Heart left ventricle (tissue), 13 donors: ENCODE measurements around the gene XCL2.

Source experiments
- POLR2A ChIP-seq, 2 donors: fragments of 450-650 bp; IDR thresholded peaks; one replicate each; pipeline ENCODE4 v1.6.1; 2017; ENCODE audit warnings: antibody characterized with exemption in 2 of 2, mild to moderate bottlenecking in 2 of 2, moderate library complexity in 2 of 2
- TF ChIP-seq, protein P1 (sequence below), 12 donors: fragments of 200-600 bp; sonication (generic) in 4 of 12; IDR thresholded peaks; one replicate each; pipeline versions ENCODE4 v1.5.0 to v1.8.0; 2018 to 2022; ENCODE audit warnings: antibody characterized with exemption in 12 of 12, mild to moderate bottlenecking in 5 of 12
- donor health status: ischemic (EF 13 %, LVEDD 7.1; RV severe dilation, severe dysfunction).
- donor health status: DM: no; HTN: yes; CAD: no.
- donor health status: DM: no; HTN: no; CAD: no.
- donor health status: ischemic (EF 25% LVEDD 6.9; RV normal size, moderate dysfunction).
- donor health status: ischemic (EF 25% LVEDD 5.7; RV mildly dilated, moderate dysfunction).
- donor health status: ischemic (EF 35%, LVEDD 5.7; RV mildly dilated, moderate dysfunction).
- donor health status: nonischemic (EF 11% LVEDD 7.7; RV severe dilation, severe dysfunction).
- donor health status: DM: yes; HTN: yes; CAD: no.
- donor health status: PGD.
- donor health status: ischemic (EF 29% LVEDD 5.4; RV normal size, mild dysfunction).
- donor health status: nonischemic (EF 23%, LVEDD 6.1; RV moderate dilation, normal function).

DNA sequence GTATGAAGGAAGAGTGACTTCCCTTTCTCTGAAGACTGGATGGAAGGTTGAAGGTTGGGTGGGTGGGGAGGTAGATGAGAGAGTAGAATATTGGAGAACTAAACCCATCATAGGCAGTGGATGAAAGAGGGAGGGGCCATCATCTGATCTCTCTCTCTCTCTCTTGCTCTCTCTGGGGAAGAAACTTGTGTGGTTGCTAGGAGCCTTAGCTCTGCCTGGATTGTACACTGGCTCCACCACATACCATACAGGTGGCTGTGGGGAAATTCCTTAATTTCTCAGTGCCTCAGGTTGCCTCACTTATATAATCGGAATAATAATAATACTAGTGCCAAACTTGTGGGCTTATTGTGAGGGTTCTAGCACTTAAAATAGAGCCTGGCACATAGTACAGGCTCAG is 42.1 kb upstream of the XCL2 start:
- TF ChIP-seq, protein P1, sequence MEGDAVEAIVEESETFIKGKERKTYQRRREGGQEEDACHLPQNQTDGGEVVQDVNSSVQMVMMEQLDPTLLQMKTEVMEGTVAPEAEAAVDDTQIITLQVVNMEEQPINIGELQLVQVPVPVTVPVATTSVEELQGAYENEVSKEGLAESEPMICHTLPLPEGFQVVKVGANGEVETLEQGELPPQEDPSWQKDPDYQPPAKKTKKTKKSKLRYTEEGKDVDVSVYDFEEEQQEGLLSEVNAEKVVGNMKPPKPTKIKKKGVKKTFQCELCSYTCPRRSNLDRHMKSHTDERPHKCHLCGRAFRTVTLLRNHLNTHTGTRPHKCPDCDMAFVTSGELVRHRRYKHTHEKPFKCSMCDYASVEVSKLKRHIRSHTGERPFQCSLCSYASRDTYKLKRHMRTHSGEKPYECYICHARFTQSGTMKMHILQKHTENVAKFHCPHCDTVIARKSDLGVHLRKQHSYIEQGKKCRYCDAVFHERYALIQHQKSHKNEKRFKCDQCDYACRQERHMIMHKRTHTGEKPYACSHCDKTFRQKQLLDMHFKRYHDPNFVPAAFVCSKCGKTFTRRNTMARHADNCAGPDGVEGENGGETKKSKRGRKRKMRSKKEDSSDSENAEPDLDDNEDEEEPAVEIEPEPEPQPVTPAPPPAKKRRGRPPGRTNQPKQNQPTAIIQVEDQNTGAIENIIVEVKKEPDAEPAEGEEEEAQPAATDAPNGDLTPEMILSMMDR (IDR thresholded peaks at IDR 0.05) = no peak
- no peak for TF ChIP-seq POLR2A (IDR thresholded peaks at IDR 0.05)
